ENCODE data around the gene GABARAP. TPM values are rescaled to one million over a fixed set of nuclear protein-coding genes. Genes with fewer than 3 reads are reported as not detected.

The GABARAP gene
- total RNA-seq, 2 donors from 2014 or later: 190 to 239 TPM

DNA sequence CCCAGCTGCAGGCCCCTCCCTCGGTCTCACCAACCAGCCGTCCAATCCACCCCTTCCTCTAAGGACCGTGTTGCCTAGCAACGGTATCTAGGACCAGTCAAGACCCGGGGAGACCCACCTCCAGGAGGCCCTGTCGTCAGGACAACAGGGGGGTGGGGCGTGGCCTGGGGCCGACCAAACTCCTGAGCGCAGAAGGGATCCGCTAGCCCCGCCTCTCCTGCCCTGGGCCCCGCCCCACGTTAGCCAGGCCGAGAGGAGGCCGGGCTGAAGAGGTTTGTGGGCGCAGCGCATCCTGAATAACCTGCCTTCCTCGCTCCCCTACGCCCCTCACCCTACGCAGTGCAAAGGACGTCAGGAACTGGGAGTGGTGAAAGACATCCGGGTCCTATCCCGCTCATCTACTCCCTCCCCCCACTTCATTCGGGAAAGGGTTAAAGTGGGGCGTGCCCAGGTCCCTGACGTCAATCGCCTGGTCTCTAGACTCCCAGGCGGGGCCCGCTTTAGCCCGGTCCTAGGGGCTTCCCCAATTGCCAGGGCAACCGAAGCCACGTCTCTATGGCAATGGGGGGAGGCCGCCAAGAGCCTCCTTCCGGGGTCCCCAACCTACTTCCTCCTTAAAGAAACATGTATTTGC is 37.3 kb downstream of the GABARAP start:
- ATAC-seq (replicated peaks): peak; percentile 93

DNA sequence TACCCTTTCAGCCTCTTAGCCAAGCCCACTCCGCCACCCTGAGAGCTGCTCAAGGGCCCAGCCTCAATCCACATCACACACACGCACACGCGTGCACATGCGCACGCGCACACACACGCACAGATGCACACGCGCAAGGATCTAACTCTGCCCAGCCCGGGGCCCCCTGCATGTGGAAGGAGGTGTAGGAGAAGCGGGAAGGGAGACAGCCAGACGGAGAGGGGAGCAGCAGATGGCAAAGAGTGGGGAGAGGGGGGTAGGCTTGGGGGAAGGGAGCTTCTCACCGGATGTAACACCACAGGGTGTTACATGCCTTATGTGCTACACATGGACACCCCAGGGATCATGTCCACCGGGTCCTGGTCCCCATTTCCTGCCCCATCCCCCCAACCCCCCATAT is 37.9 kb downstream of the GABARAP start:
- H3K27me3 Mint-ChIP-seq: no peaks in the 10 kb centered on the region

More for the DNA sequence above, 37.3 kb downstream of the GABARAP start:
- Mint-ChIP-seq H3K27ac (peak overlapping the region; percentile 93), H3K36me3 (ENCODE audit: low read depth) (no peaks in the 10 kb centered on the region), H3K4me3 (peak overlapping the region; percentile 84), H3K27me3 (no peaks in the 10 kb centered on the region), H3K4me1 (peaks cover 22% of the 10 kb centered on the region), H3K9me3 (no peaks in the 10 kb centered on the region)

DNA sequence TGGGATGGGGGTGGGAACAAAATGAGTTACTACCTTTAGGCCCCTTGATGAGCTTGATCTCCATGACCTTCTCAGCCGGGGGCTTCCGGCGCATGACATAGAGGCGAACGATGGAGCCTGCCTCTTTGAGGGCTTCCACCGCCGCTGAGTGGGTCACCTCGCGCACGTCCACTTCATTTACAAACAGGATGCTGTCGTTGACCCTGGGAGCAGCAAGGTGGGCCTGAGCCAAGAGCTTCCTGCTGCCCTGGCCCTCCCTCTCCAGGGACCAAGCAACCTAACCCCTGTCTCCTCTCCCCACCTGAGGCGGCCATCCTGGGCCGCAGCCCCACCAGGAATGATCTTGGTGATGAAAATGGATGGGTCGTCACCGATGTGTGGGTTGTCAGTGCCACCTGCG is 38.9 kb downstream of the GABARAP start:
- Mint-ChIP-seq H3K27ac (peak overlapping the region; percentile 93), H3K27me3 (no peaks in the 10 kb centered on the region), H3K4me3 (peak overlapping the region; percentile 84), H3K9me3 (no peaks in the 10 kb centered on the region), H3K36me3 (ENCODE audit: low read depth) (no peaks in the 10 kb centered on the region), H3K4me1 (peaks cover 22% of the 10 kb centered on the region)
- no peak for ATAC-seq (replicated peaks)

More for the DNA sequence above, 37.9 kb downstream of the GABARAP start:
- ATAC-seq (replicated peaks): peak; percentile 2
- Mint-ChIP-seq H3K4me1 (peaks cover 22% of the 10 kb centered on the region), H3K9me3 (no peaks in the 10 kb centered on the region), H3K27ac (peak overlapping the region; percentile 93), H3K36me3 (ENCODE audit: low read depth) (no peaks in the 10 kb centered on the region), H3K4me3 (peak overlapping the region; percentile 84)

DNA sequence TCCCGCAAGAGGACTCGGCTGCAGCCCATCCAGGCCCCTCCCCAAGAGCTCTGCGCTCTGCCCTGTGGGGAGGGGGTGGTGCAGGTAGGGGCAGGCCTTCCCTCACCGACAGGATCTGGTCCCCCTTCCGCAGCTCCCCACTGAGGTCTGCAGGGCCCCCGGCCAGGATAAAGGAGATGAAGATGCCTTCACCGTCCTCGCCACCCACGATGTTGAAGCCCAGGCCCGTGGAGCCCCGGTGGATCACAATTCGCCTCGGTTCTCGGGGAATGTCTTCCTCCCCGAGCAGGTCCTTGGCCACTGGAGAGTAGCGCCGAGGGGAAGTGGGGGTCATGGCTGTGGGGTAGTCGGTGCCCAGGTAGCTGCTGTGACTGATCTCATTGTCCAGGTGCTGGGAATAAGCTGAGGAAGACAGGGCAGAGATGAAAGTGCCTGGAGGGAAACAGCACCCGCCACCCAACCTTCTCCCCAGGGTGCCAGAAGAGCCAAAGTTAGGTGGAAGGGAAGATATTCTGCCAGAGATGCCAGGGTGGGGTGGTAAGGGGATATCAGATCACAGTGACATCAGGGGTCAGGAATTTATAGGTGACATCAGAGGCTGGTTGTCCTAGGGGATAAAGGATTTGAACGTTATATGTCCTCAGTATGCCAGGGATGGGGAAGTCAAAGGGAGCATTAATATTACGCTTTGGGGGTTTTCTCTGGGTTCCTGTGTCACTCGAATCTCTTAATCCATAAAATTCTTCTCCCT is 45.4 kb downstream of the GABARAP start:
- Mint-ChIP-seq H3K27me3 (no peaks in the 10 kb centered on the region), H3K9me3 (no peaks in the 10 kb centered on the region), H3K4me3 (no peak overlapping the region), H3K27ac (no peak overlapping the region), H3K4me1 (no peaks in the 10 kb centered on the region), H3K36me3 (ENCODE audit: low read depth) (no peaks in the 10 kb centered on the region)
- no peak for ATAC-seq (replicated peaks)

- Mint-ChIP-seq H3K36me3 (ENCODE audit: low read depth) (no peaks in the 10 kb centered on the region), H3K9me3 (no peaks in the 10 kb centered on the region), H3K27ac (no peak overlapping the region), H3K4me3 (no peak overlapping the region), H3K27me3 (no peaks in the 10 kb centered on the region), H3K4me1 (no peaks in the 10 kb centered on the region)
- no peak for ATAC-seq (replicated peaks)
These were observed 46.3 kb downstream of the GABARAP start for GRCh38 chr17:7195971-7196370.

- ATAC-seq (replicated peaks): no peak
- no peaks in the 10 kb centered on the region for H3K4me1 Mint-ChIP-seq
- peak overlapping the region; percentile 36 for H3K27ac Mint-ChIP-seq
- no peaks in the 10 kb centered on the region for H3K27me3 Mint-ChIP-seq
- no peaks in the 10 kb centered on the region for H3K9me3 Mint-ChIP-seq
- no peak overlapping the region for H3K4me3 Mint-ChIP-seq
- H3K36me3 Mint-ChIP-seq (ENCODE audit: low read depth): no peaks in the 10 kb centered on the region
These were observed 49.8 kb downstream of the GABARAP start for GRCh38 chr17:7192271-7192937.

- Mint-ChIP-seq H3K4me3 (no peak overlapping the region), H3K27me3 (no peaks in the 10 kb centered on the region), H3K27ac (no peak overlapping the region), H3K36me3 (ENCODE audit: low read depth) (no peaks in the 10 kb centered on the region), H3K4me1 (no peaks in the 10 kb centered on the region), H3K9me3 (no peaks in the 10 kb centered on the region)
- no peak for ATAC-seq (replicated peaks)
These were observed 50.5 kb downstream of the GABARAP start for GRCh38 chr17:7191571-7192270.

DNA sequence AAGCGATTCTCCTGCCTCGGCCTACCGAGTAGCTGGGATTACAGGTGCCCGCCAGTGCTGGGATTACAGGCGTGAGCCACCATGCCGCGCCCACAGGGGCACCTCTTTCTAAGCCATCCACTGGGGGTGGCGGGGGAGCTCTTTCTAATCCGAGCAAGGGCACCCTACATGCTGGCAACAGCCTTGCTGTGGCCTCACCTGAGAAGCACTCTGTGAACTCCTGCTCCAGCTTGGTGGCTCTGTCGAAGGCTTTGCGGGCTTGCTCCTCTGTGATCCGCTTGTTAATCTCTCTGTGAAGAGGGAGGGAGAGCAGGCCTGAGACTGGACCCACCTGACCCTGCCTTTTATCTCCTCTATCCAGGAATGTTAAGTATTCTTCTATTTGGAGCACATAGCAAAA is 51.2 kb downstream of the GABARAP start:
- no peak for ATAC-seq (replicated peaks)
- no peak overlapping the region for H3K4me3 Mint-ChIP-seq
- no peak overlapping the region for H3K27ac Mint-ChIP-seq
- no peaks in the 10 kb centered on the region for H3K36me3 Mint-ChIP-seq (ENCODE audit: low read depth)
- no peaks in the 10 kb centered on the region for H3K4me1 Mint-ChIP-seq
- no peaks in the 10 kb centered on the region for H3K27me3 Mint-ChIP-seq
- no peaks in the 10 kb centered on the region for H3K9me3 Mint-ChIP-seq

DNA sequence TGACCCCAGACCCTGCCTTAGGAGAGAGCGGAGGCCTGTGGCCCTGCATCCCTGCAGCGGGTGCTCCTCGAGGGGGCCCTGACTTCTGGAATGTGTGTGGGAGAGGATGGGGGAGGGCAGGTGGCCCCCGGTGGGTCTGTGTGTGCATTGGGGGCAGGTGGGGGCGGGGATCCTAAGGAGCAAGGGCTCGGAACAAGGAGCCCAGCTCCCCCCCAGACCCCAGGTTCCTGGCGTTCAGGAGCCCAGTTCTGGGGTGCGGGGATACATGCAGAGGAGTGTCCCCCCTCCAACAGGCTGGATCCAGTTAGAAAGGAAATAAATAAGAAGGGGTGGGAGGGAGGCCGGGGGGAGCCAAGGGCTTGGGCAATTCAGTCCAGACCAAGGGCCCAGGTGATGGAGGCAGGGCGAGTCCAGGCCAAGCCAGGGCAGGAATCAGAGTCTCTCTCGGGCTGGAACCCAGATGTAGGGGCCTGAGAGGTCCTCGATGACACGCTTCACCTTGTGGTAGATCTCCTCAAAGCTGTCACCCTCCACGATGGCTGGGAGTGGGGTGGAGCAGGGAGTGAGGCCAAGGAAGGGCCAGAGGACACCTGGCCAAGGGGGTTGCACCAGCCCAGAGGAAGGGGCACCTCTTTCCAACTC is 51.9 kb downstream of the GABARAP start:
- no peak overlapping the region for H3K4me3 Mint-ChIP-seq
- no peaks in the 10 kb centered on the region for H3K27me3 Mint-ChIP-seq
- no peaks in the 10 kb centered on the region for H3K4me1 Mint-ChIP-seq
- H3K9me3 Mint-ChIP-seq: no peaks in the 10 kb centered on the region
- no peak for ATAC-seq (replicated peaks)
- H3K36me3 Mint-ChIP-seq (ENCODE audit: low read depth): no peaks in the 10 kb centered on the region
- no peak overlapping the region for H3K27ac Mint-ChIP-seq

Other genes starting within 250 kb of the GABARAP start
- not detected for gene ALOX12, start 246.4 kb downstream of the GABARAP start, total RNA-seq
- 100 to 1,000 TPM; 162 to 180 TPM for gene RNASEK, start 229.8 kb downstream of the GABARAP start, total RNA-seq
- 1 to 10 TPM in 1 of 2 donors, under 1 TPM in 1; 0.50 to 2.3 TPM for gene BCL6B, start 219.4 kb downstream of the GABARAP start, total RNA-seq
- 10 to 100 TPM; 10.7 to 11.8 TPM for gene SLC16A13, start 206.4 kb downstream of the GABARAP start, total RNA-seq
- gene SLC16A11, start 198.4 kb downstream of the GABARAP start, total RNA-seq: 1 to 10 TPM in 1 of 2 donors, under 1 TPM in 1; 0.63 to 3.5 TPM
- gene CLEC10A, start 162.2 kb downstream of the GABARAP start, total RNA-seq: not detected
- not detected for gene ASGR2, start 127.6 kb downstream of the GABARAP start, total RNA-seq
- 1 to 10 TPM in 1 of 2 donors, under 1 TPM in 1; 0.67 to 4.5 TPM for gene ASGR1, start 63.1 kb downstream of the GABARAP start, total RNA-seq
- 10 to 100 TPM in 1 of 2 donors, 1 to 10 TPM in 1; 5.9 to 19.4 TPM for gene DLG4, start 22.6 kb downstream of the GABARAP start, total RNA-seq
- gene ACADVL, start 22.5 kb downstream of the GABARAP start, total RNA-seq: 100 to 1,000 TPM; 495 to 517 TPM
- gene DVL2, start 7.9 kb downstream of the GABARAP start, total RNA-seq: 10 to 100 TPM; 49.1 to 77.5 TPM
- 10 to 100 TPM; 43.5 to 52.3 TPM for gene PHF23, start 3.0 kb downstream of the GABARAP start, total RNA-seq
- gene CTDNEP1, start 9.3 kb upstream of the GABARAP start, total RNA-seq: 100 to 1,000 TPM; 152 to 209 TPM
- gene ELP5, start 9.8 kb upstream of the GABARAP start, total RNA-seq: 10 to 100 TPM; 43.7 to 72.0 TPM
- 1 to 10 TPM in 1 of 2 donors, under 1 TPM in 1; 0.52 to 1.0 TPM for gene CLDN7, start 20.0 kb upstream of the GABARAP start, total RNA-seq
- not detected for gene SLC2A4, start 39.3 kb upstream of the GABARAP start, total RNA-seq
- gene YBX2, start 52.2 kb upstream of the GABARAP start, total RNA-seq: under 1 TPM; 0.15 to 0.26 TPM
- 100 to 1,000 TPM; 429 to 978 TPM for gene EIF5A, start 65.2 kb upstream of the GABARAP start, total RNA-seq
- 10 to 100 TPM; 38.3 to 65.6 TPM for gene GPS2, start 72.9 kb upstream of the GABARAP start, total RNA-seq
- gene NEURL4, start 86.9 kb upstream of the GABARAP start, total RNA-seq: 10 to 100 TPM; 22.9 to 33.0 TPM
- 100 to 1,000 TPM; 527 to 774 TPM for gene ACAP1, start 94.1 kb upstream of the GABARAP start, total RNA-seq
- gene KCTD11, start 109.7 kb upstream of the GABARAP start, total RNA-seq: 10 to 100 TPM; 14.0 to 96.8 TPM
- 1 to 10 TPM in 1 of 2 donors, under 1 TPM in 1; 0.22 to 1.1 TPM for gene TMEM95, start 112.7 kb upstream of the GABARAP start, total RNA-seq
- 1 to 10 TPM; 2.9 to 4.8 TPM for gene TNK1, start 138.6 kb upstream of the GABARAP start, total RNA-seq
- gene PLSCR3, start 152.1 kb upstream of the GABARAP start, total RNA-seq: 10 to 100 TPM; 62.8 to 94.4 TPM
- gene TMEM256, start 161.6 kb upstream of the GABARAP start, total RNA-seq: 10 to 100 TPM; 64.1 to 69.7 TPM
- 10 to 100 TPM in 1 of 2 donors, 1 to 10 TPM in 1; 4.5 to 21.7 TPM for gene NLGN2, start 165.4 kb upstream of the GABARAP start, total RNA-seq
- gene SPEM1, start 177.9 kb upstream of the GABARAP start, total RNA-seq: not detected
- gene SPEM2, start 183.2 kb upstream of the GABARAP start, total RNA-seq: not detected
- not detected for gene SPEM3, start 186.4 kb upstream of the GABARAP start, total RNA-seq
- 10 to 100 TPM; 17.7 to 18.0 TPM for gene TMEM102, start 193.0 kb upstream of the GABARAP start, total RNA-seq
- 10 to 100 TPM in 1 of 2 donors, 1 to 10 TPM in 1; 4.4 to 16.9 TPM for gene FGF11, start 197.1 kb upstream of the GABARAP start, total RNA-seq
- 10 to 100 TPM; 10.9 to 13.0 TPM for gene CHRNB1, start 202.6 kb upstream of the GABARAP start, total RNA-seq
- 10 to 100 TPM; 18.9 to 27.5 TPM for gene ZBTB4, start 237.2 kb upstream of the GABARAP start, total RNA-seq
- not detected for gene SLC35G6, start 239.0 kb upstream of the GABARAP start, total RNA-seq
- 100 to 1,000 TPM; 256 to 308 TPM for gene POLR2A, start 241.9 kb upstream of the GABARAP start, total RNA-seq